Activated effector memory CD4-positive, alpha-beta T cell treated with anti-CD3 and anti-CD28 coated beads, Interleukin-2, amount 50 U/mL, for 16 hours (primary cell): ENCODE results near the gene ENO4.

ENCODE experiments used
- DNase-seq: peaks from one replicate; pipeline ENCODE4 v3.0.0-alpha.2; 2020

The ENO4 gene, protein sequence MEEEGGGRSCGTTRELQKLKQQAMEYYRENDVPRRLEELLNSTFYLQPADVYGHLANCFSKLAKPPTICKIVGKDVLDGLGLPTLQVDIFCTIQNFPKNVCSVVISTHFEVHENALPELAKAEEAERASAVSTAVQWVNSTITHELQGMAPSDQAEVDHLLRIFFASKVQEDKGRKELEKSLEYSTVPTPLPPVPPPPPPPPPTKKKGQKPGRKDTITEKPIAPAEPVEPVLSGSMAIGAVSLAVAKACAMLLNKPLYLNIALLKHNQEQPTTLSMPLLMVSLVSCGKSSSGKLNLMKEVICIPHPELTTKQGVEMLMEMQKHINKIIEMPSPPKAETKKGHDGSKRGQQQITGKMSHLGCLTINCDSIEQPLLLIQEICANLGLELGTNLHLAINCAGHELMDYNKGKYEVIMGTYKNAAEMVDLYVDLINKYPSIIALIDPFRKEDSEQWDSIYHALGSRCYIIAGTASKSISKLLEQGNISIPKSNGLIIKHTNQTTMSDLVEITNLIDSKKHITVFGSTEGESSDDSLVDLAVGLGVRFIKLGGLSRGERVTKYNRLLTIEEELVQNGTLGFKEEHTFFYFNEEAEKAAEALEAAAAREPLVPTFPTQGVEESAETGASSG

DNA sequence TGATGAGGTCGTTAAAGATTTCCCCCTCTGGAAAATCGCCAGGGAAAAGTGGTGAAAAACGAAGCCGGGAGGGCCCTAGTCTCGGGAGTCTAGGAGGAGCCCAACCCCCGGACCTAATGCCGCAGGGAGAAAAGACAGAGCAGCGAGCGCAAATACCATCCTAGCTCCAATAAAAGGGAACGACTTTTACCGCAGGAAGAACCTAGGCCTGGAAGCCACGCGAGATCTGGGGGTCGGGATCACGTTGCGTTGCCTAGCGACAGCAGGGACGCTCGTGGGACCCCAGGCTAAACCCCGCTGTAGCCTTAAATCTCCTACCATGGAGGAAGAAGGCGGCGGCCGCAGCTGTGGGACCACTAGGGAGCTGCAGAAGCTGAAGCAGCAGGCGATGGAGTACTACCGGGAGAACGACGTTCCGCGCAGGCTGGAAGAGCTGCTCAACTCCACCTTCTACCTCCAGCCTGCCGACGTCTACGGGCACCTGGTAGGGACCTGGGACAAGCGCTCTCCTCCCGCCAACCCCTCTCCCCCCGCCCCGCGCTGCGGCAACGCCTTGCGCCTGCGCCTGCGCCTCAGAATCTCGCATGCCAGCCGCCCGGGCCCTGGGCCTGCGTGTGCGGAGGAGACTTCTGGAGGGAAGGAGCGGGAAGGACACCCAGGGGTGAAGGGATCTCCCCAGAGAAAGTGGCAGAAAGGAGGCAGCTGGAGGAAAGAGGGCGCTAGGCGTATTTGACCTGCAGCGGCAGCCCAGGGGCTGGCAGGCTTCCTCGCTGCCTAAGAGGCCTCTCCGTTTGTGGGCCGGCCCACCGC is at the start of gene ENO4:
Gene ENO4, plus strand, starts transcription at position 252 of the 810 bp plus-strand sequence. Its CDS starts 68 bp downstream, at position 320.
- DNase-seq: peak; percentile 80

DNA sequence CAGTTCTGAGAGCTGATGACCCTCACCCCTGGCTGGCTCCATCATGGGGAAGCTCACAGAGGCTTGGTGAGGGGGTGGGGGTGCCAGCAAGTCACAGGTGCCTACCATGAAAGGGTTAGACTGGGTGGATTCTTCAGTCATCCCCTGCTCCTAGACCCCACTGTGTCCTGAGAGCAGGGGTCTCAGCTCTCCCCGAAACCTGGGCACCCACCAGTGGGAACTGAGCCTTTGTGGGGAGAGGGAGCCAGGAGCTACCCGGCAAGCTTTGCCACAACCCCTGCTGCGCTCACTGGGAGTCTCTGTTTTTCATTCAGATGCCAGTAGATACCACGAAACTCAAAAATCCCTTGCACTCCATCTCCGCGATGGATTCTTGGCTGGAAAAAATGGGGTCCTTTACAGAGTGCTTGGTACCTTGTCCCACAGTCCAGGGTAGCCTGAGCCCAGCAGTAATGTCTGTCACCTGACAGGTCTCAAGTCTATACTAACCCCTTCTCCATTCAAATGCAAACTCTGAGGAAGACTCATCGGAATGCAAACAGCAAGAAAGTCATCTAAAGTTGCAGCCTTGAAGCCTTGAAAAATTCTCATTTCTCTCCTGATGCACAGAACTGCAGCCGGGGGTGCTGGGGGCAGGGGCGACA is 48.9 kb upstream of the ENO4 start:
- no peak for DNase-seq

DNA sequence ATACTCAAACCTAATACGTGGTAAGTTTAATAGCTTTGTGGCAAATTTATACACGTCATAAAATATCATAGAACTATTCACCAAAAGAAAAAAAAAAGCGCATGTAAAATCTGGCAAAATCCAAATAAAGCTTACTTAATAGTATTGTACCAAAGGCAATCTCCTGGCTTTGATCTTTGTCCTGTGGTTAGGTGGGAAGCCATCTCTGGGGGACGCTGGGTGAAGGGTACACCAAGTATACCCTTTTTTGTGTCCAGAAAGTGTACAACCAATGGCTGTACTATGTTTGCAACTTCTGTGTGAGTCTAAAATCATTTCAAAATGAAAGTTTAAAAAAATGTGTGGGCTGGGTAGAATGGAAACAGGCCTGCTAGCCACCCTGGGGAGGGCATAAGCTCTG is 47.6 kb upstream of the ENO4 start:
- DNase-seq: no peak

DNA sequence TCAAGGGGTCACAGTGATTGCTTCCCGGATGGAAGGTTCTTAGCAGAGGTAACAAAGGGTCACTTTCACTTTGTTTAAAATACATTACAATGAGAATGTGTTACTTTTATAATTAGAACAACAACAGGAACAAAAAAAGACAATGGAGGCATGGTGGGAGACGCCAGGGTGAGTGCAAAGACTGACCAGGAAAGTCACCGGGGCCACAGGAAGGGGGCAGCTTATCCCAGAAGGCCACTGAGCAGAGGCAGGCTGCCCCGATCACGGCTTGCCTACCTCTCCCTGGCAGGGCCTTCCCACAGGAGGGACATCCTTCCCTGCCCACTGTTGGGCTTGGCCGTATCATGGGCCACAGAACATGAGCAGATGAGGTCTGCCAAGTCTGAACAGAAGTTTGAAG is 46.8 kb upstream of the ENO4 start:
- DNase-seq: no peak

DNA sequence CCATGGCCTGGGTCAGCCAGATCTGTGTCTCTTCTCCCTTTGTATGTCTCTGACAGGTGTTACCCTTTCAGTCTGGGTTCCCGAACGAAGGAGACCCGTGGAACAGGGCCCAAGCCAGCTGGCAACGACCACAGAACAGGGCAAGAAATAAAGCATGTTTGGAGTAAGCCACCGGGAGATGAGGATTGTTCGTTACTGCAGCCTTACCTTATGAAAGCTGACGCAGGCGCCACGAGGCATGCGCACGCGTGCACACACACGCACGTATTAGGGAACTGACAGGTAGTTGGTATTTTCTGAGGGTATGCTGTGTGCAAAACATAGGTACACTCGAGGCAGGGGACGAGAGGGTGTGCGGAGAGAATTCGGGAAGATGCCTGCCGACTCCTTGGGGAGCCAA is 46.4 kb upstream of the ENO4 start:
- no peak for DNase-seq

DNA sequence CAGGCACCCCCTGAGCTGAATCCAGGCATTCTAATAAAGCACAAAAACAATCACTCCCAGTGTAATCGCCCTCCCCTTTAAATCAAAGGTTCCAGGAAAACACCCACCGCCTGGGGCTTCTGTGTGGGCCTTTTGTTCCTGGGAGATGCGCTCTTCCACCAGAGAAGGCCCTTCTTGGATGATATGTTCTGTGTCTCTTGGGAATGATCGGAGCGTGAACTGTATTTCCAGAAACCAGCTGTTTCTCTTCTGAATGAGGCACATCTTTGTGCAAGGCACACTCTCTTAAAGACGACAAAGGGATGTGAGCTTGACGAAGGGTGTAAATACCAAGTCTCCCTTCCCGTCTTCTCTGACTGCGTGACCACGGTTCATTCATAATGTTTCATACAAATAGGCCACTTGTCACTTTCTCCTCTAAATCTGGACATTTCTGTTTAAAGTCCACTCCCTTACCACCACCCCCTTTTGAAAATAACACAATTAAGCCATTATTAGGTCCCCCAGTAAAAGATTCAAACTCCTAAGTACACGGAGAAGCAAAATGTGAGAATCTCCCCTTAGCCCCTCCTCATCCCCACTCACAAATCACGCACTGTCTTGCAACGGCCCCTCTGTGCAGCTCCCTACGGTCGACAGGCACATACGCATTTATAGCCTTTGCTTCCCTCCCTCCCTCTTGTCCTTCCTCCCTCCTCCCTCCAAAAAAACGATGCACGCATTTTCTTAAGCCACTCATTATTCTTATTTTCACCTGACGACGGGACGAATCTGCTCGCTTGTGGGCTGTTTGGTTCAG is 45.6 kb upstream of the ENO4 start:
- no peak for DNase-seq

DNA sequence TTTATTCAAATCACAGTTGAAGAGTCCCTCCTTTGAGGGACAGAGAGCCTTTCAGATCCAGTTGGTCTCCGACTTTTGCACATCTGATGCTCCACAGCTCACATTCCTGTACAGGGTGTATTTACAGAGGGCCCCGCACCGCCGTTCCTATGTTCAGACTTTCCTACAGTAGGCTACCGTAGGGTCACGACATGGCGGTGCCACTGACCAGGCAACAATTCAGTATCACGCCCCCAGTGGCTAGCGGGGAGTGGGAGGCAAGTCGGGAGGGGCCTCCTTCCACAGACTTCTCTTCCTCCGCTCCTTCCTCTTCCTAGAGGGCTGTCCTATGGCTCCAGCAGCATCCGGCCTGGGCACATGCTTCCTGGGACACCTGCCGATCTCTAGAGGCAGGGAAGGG is 40.6 kb upstream of the ENO4 start:
- no peak for DNase-seq

DNA sequence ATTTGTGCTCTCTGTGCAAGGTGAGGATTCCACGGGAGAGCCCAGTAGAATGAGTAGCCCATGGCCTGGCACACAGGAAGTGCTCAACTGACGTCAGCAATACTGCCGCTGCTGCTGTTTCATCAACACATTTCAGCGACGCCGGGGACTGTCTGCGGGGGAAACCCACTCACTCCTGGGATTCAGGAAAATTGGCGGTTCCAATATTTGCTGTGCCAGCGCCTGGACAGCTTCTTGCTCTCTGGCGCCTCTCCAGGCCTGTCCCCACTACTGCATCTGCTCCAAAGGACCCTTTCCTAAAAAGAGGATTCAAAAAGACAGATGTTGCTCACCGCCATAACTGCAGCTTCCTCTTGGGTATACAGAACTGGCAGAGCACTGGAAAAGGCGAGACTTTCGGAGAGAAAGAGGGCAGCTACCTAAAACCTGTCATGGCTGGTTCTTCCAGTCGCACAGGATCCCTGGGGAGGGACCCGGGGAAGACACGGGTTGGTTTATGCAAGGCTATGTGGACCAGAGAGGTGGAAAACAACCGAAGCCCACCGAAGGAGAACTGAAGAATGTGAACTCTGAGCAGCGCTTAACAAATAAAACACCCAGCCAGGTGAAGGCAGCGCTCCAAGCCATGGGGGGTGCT is 39.7 kb upstream of the ENO4 start:
- DNase-seq: no peak

DNA sequence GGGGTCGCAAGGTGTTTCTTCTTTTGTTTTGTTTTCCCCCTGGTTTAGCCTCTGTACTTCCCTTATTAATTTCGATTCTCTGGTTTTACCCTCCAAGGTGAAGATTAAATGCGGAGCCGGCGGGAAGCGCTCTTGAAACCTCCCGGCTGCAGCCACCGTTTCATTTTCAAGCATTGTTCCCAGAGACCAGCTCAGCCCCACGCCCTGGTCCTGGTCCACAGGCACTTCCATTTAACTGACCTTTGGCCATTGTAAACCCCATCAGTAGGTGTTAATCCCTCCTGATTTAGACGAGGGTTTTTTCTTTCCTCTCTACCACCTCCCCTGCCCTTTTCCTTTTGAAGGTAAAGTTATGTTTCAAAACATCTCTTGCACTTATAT is 39.2 kb upstream of the ENO4 start:
- no peak for DNase-seq

DNA sequence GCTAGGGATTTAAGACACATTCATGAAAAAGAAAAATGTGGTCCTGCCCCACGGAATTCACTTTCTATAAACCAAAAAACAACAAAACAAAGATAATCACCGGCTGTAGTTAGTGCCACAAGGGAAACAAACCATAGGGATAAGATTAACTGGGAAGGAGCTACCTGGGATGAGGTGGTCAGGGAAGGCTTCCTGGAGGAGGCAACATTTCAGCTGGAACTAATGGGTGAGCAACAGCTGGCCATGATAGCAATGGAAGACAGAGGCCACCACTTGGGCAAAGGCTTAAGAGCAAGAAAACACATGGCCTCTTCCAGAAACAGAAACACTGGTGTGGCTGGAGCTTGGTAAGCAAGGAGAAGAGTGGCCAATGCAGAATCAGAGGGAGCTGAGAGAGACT is 38.4 kb upstream of the ENO4 start:
- no peak for DNase-seq

DNA sequence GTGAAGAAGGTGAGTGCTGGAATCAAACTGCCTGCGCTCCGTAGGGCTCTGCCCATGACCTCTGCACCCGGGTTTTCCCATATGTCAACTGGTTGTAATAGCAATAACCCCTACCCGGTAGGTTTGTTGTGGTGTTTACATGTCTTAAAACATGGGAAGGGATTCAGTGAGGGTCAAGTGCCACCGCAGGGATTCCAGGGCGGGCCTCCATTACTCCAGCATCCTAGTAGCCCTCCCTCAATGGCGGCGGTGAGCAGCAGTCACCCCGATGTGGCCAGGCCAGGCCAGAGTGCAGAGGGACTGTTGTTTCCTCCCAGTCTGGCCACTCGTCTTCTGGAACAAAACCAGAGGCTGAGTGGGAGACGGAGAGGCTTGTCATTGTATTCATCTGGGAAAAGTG is 37.6 kb upstream of the ENO4 start:
- no peak for DNase-seq

DNA sequence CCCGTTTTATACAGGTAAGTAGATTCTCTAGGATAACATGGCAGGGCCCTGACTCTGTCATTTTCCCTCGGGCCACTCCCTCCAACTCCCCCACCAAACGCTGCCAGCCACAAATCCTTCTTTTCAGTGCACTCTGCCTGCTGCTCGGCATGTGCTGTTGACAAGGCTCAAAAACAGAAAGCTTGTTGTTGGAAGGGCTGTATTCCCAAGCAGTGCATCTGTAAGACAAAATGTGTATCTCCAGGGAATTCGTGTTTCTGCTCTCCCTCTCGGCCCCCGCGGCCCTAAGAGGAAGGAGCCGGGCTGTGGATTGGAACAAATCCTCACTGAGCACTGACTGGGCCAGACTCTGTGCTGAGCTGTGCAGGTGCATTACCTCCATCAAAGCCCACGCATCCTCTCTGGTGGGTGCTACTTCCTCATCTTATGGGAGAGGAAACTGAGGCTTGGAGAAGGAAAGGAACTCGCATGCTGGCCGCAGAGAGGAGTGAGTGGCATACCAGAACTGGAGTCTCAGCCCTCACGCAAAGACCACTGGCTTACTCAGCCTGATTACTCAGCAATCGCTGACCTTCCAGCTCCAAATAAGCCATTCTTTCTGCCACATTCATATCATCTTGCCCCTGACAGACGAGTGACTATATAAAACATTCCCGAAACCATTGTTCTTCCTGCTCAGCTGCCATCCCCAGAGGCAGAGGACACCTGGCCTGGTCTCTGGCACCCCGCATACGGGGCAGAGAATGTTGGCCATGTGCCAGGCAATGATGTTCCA is 33.5 kb upstream of the ENO4 start:
- no peak for DNase-seq

DNA sequence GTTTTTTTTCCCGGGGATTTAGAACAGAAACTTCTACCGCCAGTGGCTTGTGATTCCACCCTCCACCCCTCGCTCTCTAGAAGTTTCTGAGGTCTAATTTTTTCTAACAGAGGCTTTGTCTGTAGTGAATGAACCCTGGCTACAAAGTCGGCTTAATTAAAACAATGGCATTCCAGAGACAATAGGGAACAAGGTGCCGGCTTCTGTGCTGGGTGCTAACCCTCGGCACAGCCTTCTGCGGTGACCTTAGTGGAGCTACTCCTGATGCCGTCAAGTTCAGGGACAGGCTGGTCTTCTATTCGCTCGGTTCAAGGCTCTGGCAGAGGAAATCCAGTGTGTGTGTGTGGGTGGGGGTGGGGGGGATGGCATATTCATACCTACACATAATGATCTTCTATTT is 32.1 kb upstream of the ENO4 start:
- no peak for DNase-seq

DNA sequence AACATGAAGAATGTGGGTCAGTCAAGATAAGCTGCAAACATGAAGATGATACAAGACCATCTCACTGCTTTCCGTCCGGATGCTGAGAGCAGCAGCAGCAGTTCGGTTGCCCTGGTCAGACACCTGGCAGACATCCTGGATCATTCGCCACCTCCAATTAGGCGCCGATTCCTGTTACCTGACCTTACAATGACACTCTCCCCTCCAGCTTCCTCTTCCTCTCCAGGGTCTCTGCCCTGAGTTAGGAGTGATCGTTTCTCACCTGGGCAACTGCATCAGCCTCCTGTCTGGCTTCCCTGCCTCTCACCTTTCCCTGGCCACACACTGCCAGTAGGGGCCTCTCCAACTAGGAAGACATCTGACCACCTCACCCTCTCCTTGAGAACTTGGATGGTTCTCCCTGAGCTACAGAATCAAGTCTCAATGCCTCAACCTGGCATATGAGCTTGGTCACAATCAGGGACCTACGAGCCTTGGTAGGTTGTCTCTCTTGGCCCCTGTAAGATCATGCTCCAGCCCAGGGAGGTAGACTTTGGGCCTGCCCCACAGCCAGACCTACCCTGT is 31.4 kb upstream of the ENO4 start:
- no peak for DNase-seq

DNA sequence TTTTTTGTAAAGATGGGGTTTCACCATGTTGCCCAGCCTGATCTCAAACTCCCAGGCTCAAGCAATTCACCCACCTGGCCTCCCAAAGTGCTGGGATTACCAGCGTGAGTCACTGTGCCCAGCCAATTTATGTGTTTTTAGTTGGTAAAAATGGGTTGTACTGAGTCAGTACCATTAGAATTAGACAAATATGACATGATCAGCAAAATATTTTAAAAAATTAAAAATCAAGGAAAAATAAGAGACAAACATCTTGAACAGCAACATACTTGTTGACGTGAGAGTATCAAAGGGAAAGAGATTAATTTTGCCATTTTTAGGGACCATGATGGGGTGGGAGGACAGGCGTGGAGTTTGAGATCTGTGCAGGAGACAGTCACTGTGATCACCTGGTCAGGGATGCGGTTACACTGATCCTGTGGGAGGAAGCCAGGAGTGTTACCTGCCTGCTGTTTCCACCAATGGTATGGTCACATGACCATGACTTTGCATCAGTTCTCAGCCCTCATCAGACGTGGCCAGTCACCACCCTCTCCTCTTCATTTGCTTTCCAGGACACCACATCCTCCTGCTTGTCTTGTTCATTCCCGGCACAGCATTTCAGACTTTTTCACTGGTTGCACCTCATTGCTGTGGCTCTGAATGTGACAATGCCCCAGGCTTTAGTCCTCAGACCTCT is 29.2 kb upstream of the ENO4 start:
- DNase-seq: no peak

DNA sequence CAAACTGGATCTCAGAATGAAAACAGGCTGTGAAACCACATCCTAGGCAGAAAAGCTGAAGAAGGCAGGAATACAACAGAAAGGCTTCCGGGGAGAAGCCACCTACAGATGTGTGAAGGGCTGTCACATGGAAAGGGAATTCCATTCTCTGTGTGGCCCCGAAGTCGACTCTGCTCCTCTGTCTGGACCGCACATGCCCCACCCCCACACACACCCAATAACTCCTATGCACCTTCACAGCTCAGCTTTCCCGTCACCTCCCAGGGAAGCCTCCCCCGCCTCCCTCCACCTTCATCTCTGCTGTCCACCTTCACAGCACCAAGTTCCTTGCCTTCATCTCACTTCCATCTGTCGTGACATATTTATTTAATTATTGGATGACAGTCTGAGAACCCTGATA is 23.4 kb upstream of the ENO4 start:
- no peak for DNase-seq

DNA sequence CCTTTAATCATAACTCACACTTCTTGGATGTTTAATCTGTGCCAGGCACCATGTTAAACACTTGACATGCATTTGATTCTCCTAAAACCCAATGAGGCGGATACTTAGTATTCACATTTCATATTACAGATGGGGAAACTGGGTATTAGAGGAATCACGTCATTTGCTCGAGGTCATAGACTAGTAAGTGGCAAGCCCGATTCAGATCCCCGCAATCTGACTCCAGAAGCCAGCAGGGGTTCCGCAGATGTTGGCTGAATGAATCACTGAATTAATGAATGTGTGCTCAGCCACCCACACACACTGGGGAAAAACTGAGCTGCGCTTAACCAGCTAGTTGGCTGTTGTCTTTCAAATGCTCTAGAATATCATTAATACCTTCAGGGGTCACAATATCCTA is 22.5 kb upstream of the ENO4 start:
- DNase-seq: no peak

DNA sequence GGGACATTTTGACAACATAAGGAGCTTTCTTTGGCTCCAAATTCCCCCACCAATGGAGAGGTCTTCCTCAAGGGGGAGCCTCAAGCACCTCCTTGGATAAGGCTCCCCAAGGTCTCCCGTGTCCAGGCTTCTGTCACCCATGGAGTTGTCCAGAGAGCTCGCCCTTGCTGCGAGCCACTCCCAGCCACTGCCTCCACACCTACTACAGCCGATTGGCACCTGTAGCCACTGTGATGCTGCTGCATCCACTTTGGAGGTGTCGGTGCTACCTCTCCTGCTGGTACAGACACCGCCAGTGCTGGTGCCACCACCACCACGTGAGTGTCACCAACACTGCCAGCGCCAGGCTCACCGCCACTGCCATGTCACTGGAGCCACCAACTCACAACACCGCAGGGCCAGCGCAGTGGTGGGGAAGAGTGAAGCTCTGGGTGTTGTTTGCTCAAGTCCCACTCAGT is 22.1 kb upstream of the ENO4 start:
- DNase-seq: no peak

DNA sequence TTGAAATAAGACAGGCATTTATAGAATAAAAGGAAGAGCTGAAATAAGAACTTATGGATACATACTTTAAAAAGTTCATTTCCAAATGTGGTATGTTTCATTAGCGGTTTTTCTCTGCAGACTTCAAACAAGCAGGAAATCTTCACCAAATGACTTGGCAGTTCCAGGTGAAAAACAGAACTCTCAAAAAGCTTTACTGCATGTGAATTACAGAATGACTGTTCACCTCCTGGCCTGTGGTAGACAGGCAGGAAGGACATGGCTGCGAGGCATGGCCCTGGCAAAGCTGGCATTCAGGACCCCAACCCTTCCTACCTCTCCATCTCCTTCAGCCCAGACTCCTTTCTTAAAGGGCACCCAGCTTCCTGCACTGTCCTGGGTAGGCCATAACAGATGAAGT is 21.2 kb upstream of the ENO4 start:
- no peak for DNase-seq

DNA sequence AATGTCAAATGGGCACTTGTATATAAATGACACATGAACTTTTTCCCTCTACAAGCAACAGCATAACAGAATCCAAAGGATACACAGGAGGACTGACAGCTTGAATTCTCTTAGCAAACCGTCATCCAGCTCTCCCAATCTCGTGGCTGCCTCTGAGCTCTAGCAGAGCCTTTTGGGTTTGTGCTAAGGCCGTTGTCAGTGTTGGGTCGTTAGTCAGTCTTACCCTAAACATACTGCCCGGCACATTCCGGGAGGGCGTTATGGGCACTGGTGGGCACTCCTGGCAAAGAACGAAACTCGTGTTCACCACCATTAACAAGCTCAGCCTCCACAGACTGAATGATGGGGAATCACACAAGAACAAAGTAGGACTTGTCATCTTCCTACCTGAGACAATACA is 19.6 kb upstream of the ENO4 start:
- DNase-seq: no peak
